Immature natural killer cell (primary cell): ENCODE measurements around the gene RETREG2. TPM values are rescaled to one million over a fixed set of nuclear protein-coding genes. Genes with fewer than 3 reads are reported as not detected.

ENCODE experiments used
- DNase-seq, 3 donors: peaks; one replicate each; pipeline ENCODE4 v3.0.0; 2022; ENCODE audit warnings: mixed read lengths in 1 of 3
- H3K27ac Mint-ChIP-seq, 6 donors: one replicate each; pipeline ENCODE4 v1.8.0; 2020; ENCODE audit warnings: mixed read lengths in 6 of 6, mild to moderate bottlenecking in 5 of 6, inconsistent platforms in 4 of 6, moderate library complexity in 3 of 6
- H3K27me3 Mint-ChIP-seq, 3 donors: one replicate each; pipeline ENCODE4 v1.8.0; 2020 to 2021; ENCODE audit warnings: low read depth in 3 of 3, mild to moderate bottlenecking in 3 of 3, mixed read lengths in 3 of 3, moderate library complexity in 3 of 3, inconsistent platforms in 1 of 3
- H3K36me3 Mint-ChIP-seq, 3 donors: one replicate each; pipeline ENCODE4 v1.8.0; 2020; ENCODE audit warnings: mixed read lengths in 3 of 3, inconsistent platforms in 2 of 3, mild to moderate bottlenecking in 2 of 3
- H3K4me1 Mint-ChIP-seq, 2 donors: one replicate each; pipeline ENCODE4 v1.8.0; 2020; ENCODE audit warnings: inconsistent platforms in 2 of 2, mild to moderate bottlenecking in 2 of 2, mixed read lengths in 2 of 2, moderate library complexity in 1 of 2
- H3K4me3 Mint-ChIP-seq, 5 donors: one replicate each; pipeline ENCODE4 v1.8.0; 2020; ENCODE audit warnings: mild to moderate bottlenecking in 5 of 5, mixed read lengths in 5 of 5, inconsistent platforms in 3 of 5, moderate library complexity in 3 of 5
- H3K9me3 Mint-ChIP-seq, 6 donors: one replicate each; pipeline ENCODE4 v1.8.0; 2020; ENCODE audit warnings: mild to moderate bottlenecking in 6 of 6, mixed read lengths in 6 of 6, inconsistent platforms in 4 of 6, moderate library complexity in 3 of 6
- polyA plus RNA-seq, 3 donors: library from polyadenylated mRNA; unstranded; fragments of 300-500 nt; fragmentation: Illumina TruSeq; gene quantifications; one replicate each; pipeline ENCODE4 v1.2.3, GENCODE V29; 2021

The RETREG2 gene
- polyA plus RNA-seq, 3 donors from 2014 or later: 51.2 to 88.6 (median 58.6) TPM

GRCh38 chr2:219218217-219218731, 40.2 kb downstream of the RETREG2 start:
- no peak for DNase-seq
- H3K27me3 Mint-ChIP-seq: peaks cover 8 to 13% (median 9%) of the 10 kb centered on the region in 3 donors
- H3K4me3 Mint-ChIP-seq: peak overlapping the region; percentile 78 to 89 (median 82)
- peaks cover 5 to 18% (median 8%) of the 10 kb centered on the region in 3 donors for H3K36me3 Mint-ChIP-seq
- peak overlapping the region; percentile 55 to 94 (median 73) for H3K27ac Mint-ChIP-seq
- H3K4me1 Mint-ChIP-seq: peaks cover 17 to 20% of the 10 kb centered on the region in 2 donors
- peaks cover 0 to 1% (median 0%) of the 10 kb centered on the region in 6 donors for H3K9me3 Mint-ChIP-seq

GRCh38 chr2:219218732-219219701, 40.9 kb downstream of the RETREG2 start, which contains the start of gene ABCB6:
Gene ABCB6 (minus strand): TSS chr2:219218958. CDS start chr2:219218673, 285 bp downstream.
- Mint-ChIP-seq H3K4me3 (peak within 1 kb of the TSS; percentile 78 to 89 (median 82)), H3K27me3 (peaks cover 8 to 13% (median 8%) of the 10 kb centered on the region in 3 donors), H3K9me3 (peaks cover 0 to 1% (median 0%) of the 10 kb centered on the region in 6 donors), H3K36me3 (peaks cover 8 to 26% (median 11%) of the 10 kb centered on the region in 3 donors), H3K4me1 (peaks cover 17 to 20% of the 10 kb centered on the region in 2 donors), H3K27ac (peak within 1 kb of the TSS; percentile 70 to 94 (median 76))
- DNase-seq: peak; percentile 81 to 84 (median 82)

- DNase-seq: no peak
- Mint-ChIP-seq H3K27ac (peak overlapping the region in 3 of 6 donors; percentile 39 to 73 (median 67)), H3K4me1 (peaks cover 18 to 23% of the 10 kb centered on the region in 2 donors), H3K27me3 (peaks cover 8 to 13% (median 8%) of the 10 kb centered on the region in 3 donors), H3K9me3 (peaks cover 0 to 1% (median 0%) of the 10 kb centered on the region in 6 donors), H3K36me3 (peaks cover 16 to 35% (median 18%) of the 10 kb centered on the region in 3 donors), H3K4me3 (peak overlapping the region; percentile 15 to 56 (median 37))
Measured at GRCh38 chr2:219219784-219220532, 41.9 kb downstream of the RETREG2 start.

GRCh38 chr2:219220652-219221402, 42.8 kb downstream of the RETREG2 start:
- H3K4me1 Mint-ChIP-seq: peaks cover 22 to 30% of the 10 kb centered on the region in 2 donors
- H3K4me3 Mint-ChIP-seq: peak overlapping the region in 2 of 5 donors; percentile 1 to 33
- peaks cover 0 to 1% (median 0%) of the 10 kb centered on the region in 6 donors for H3K9me3 Mint-ChIP-seq
- H3K27ac Mint-ChIP-seq: peak overlapping the region in 1 of 6 donors; percentile 10
- peaks cover 8 to 13% (median 8%) of the 10 kb centered on the region in 3 donors for H3K27me3 Mint-ChIP-seq
- no peak for DNase-seq
- peaks cover 20 to 40% (median 20%) of the 10 kb centered on the region in 3 donors for H3K36me3 Mint-ChIP-seq

GRCh38 chr2:219221957-219222518, 44.0 kb downstream of the RETREG2 start:
- no peak for DNase-seq
- peaks cover 20 to 45% (median 23%) of the 10 kb centered on the region in 3 donors for H3K36me3 Mint-ChIP-seq
- no peak overlapping the region for H3K4me3 Mint-ChIP-seq

GRCh38 chr2:219223831-219224610, 45.9 kb downstream of the RETREG2 start:
- Mint-ChIP-seq H3K4me1 (peaks cover 26 to 41% of the 10 kb centered on the region in 2 donors), H3K36me3 (peaks cover 20 to 45% (median 23%) of the 10 kb centered on the region in 3 donors), H3K27ac (no peak overlapping the region), H3K9me3 (no peaks in the 10 kb centered on the region), H3K27me3 (peaks cover 0 to 8% (median 3%) of the 10 kb centered on the region in 3 donors), H3K4me3 (no peak overlapping the region)
- no peak for DNase-seq

More at GRCh38 chr2:219221957-219222518, 44.0 kb downstream of the RETREG2 start:
- Mint-ChIP-seq H3K4me1 (peaks cover 22 to 37% of the 10 kb centered on the region in 2 donors), H3K9me3 (peaks cover 0 to 1% (median 0%) of the 10 kb centered on the region in 6 donors), H3K27me3 (peaks cover 8 to 13% (median 8%) of the 10 kb centered on the region in 3 donors), H3K27ac (no peak overlapping the region)

GRCh38 chr2:219225350-219225749, 47.3 kb downstream of the RETREG2 start:
- no peaks in the 10 kb centered on the region for H3K9me3 Mint-ChIP-seq
- peaks cover 34 to 43% of the 10 kb centered on the region in 2 donors for H3K4me1 Mint-ChIP-seq
- H3K27me3 Mint-ChIP-seq: peaks cover 6 to 10% (median 6%) of the 10 kb centered on the region in 3 donors
- no peak overlapping the region for H3K4me3 Mint-ChIP-seq
- H3K36me3 Mint-ChIP-seq: peaks cover 20 to 42% (median 23%) of the 10 kb centered on the region in 3 donors
- H3K27ac Mint-ChIP-seq: peak overlapping the region in 1 of 6 donors; percentile 20
- no peak for DNase-seq

- H3K4me1 Mint-ChIP-seq: peaks cover 50 to 69% of the 10 kb centered on the region in 2 donors
- peaks cover 4 to 10% (median 6%) of the 10 kb centered on the region in 3 donors for H3K27me3 Mint-ChIP-seq
- peak overlapping the region; percentile 73 to 91 (median 80) for H3K4me3 Mint-ChIP-seq
- H3K36me3 Mint-ChIP-seq: peaks cover 21 to 42% (median 23%) of the 10 kb centered on the region in 3 donors
- no peak for DNase-seq
- no peaks in the 10 kb centered on the region for H3K9me3 Mint-ChIP-seq
- H3K27ac Mint-ChIP-seq: peak overlapping the region in 5 of 6 donors; percentile 64 to 78 (median 77)
Measured at GRCh38 chr2:219228041-219228910, 50.2 kb downstream of the RETREG2 start.

GRCh38 chr2:219228911-219229304, 50.8 kb downstream of the RETREG2 start:
- peaks cover 25 to 42% (median 25%) of the 10 kb centered on the region in 3 donors for H3K36me3 Mint-ChIP-seq
- H3K4me1 Mint-ChIP-seq: peaks cover 50 to 69% of the 10 kb centered on the region in 2 donors
- H3K27ac Mint-ChIP-seq: peak overlapping the region; percentile 64 to 92 (median 77)
- DNase-seq: no peak
- H3K9me3 Mint-ChIP-seq: no peaks in the 10 kb centered on the region
- H3K4me3 Mint-ChIP-seq: peak overlapping the region; percentile 73 to 91 (median 80)
- peaks cover 4 to 9% (median 6%) of the 10 kb centered on the region in 3 donors for H3K27me3 Mint-ChIP-seq

GRCh38 chr2:219229305-219230058, 51.4 kb downstream of the RETREG2 start, which contains the start of the genes ANKZF1 and ATG9A:
Gene ANKZF1 (plus strand): TSS chr2:219229806. CDS start chr2:219230258, 452 bp downstream.
Gene ATG9A (minus strand): TSS chr2:219229636. CDS start chr2:219228024, 1,612 bp downstream.
- peak within 1 kb of the TSS; percentile 91 to 98 (median 96) for H3K4me3 Mint-ChIP-seq
- H3K27ac Mint-ChIP-seq: peak within 1 kb of the TSS; percentile 92 to 98 (median 96)
- H3K9me3 Mint-ChIP-seq: no peaks in the 10 kb centered on the region
- peak; percentile 98 for DNase-seq
- H3K27me3 Mint-ChIP-seq: peaks cover 4 to 8% (median 6%) of the 10 kb centered on the region in 3 donors
- H3K4me1 Mint-ChIP-seq: peaks cover 50 to 69% of the 10 kb centered on the region in 2 donors
- H3K36me3 Mint-ChIP-seq: peaks cover 26 to 42% (median 28%) of the 10 kb centered on the region in 3 donors
